IPS-NIHi7 (cell line): ENCODE results near the gene BBLN.
"Not testable (repeated sequence)": the region's sequence is repeated elsewhere in the genome, so short reads cannot be mapped to it uniquely, and the experiment has no call there.

Experiments
- DNase-seq: peaks from one replicate; pipeline ENCODE4 v3.0.0; 2012; ENCODE audit warnings: mixed read lengths; ENCODE audit errors: extremely low spot score

BBLN gene

DNA sequence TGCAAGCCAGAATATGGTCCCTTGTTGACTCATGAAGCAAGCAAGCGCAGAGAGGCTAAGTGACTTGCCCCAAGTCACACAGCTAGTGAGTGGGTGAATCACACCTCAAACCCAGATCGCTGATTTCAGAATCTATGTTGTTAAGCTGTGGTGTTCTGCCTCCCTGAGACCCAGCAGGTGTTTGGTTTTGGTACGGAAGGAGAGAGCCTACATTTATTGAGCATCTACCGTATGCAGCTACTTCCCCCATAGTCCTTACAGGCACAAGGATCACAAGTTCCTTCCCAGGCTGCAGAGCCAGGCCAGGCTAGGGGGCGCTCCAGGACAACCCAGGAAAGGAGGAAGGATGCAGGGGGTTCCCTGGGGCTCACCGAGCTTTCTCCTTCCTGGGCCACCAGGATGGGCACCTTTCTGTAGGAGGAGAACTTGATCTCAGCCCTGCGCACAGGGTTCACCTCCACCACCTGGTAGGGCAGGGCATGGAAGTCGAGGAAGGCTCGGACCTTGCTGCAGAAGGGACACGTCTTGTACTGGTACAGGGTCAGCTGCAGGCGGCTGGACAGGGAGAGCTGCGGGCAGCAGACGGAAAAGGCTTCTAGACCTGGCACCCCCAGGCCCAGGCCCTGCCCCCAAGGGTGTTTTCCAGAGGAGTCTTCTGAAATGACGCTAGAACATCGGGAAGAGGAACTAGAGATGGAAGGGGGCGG is 35.0 kb upstream of the BBLN start:
- DNase-seq: peak; percentile 57

DNA sequence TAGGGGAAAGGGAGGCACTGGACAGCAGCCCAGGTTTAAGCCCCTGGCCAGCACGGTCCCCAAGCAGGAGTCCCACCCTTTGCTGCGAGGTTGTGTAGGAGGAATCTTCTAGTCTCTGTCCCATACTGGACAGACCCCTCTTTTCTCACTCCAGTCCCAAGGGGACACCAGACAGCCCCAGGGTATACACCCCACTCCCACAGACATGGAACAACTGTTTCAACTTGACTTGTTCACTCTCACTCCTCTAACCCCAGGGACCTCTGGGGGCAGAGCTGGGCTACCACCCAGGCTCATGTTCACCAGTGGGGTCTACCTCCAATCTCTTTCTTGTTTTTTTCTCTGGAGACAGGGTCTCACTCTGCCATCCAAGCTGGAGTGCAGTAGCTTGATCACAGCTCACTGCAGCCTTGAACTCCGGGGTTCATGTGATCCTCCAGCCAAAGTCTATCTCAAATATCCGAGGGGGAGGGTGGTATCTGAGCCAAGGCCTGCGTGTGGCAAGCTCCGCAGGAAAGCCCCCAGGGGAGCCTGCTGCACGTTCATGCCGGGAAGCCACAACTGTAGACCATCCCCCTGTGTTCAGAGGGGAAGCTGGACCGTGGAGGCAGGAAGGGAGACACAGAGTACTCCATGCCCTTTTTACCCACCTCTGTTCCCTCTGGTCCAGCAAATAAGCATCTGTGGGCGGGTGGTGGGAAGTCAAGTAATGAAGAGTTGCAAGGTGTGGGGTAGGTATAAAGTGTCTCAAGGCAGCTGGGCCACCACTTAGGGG is 34.3 kb upstream of the BBLN start:
- DNase-seq: no peak

DNA sequence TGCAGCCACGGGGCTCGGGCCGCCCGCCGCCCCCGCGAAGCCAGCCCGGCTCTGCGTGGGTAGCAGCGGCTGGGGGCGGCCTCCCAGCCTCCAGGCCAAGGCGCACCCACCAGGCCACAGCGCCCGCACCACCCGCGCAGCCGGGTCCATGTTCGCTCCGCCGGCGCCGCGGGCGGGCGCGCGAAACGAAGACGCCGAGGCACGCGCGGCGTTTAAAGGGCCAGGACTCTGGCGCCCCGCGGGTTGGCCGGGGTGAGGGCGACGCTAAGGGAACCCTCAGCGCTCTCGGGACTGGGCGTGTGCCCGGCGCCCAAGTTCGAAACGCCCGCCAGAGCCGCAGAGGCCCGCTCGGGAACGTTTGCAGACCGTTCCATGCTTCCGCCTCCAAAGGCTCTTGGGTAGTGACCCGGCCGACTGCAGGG is 32.5 kb upstream of the BBLN start, which contains the start of gene PTGES2:
PTGES2 (minus strand) TSS at position 162 of the 422 bp plus-strand sequence; CDS start at position 150, 12 bp downstream.
- DNase-seq: peak; percentile 64

DNA sequence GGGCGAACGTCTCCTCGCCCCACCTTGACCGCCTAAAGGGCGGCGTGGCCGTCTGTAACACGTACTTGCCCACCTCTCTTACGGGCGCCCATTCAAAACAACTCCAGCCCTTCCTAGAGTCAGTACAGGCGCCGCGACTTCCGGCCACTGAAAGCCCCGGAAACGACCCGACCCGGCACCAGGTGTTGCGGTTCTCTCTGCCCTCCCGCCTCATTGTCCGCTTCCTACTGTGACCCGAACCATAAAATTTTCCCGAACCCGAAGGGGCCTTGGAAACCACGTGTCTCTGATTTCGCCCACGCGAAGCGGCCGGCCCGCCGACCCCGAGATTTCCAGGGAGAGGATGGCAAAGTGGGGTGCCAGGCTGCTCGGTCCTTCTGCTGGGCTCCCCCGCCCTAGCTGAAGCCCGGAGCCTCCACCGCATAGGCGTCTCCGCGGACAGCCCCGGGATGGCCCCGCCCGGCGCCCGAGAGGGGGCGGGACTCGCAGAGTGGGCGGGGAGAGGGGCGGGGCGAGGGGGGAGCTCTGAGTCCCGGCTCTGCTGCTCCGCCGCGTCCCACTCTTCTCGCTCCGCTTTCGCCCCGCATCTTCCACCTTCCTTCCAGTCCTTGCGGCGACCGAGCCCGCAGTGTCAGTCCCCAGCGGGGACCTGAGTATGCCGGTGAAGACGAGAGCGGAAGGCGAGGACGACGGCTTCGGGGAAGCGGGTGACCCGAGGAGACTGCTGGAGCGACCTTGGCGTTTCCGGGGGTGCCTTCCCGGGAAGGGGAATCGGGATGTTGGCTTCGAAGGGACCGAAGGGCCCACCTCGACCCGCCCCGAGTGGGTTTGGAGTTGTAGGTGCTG is 31.9 kb upstream of the BBLN start:
- DNase-seq: peak; percentile 87

DNA sequence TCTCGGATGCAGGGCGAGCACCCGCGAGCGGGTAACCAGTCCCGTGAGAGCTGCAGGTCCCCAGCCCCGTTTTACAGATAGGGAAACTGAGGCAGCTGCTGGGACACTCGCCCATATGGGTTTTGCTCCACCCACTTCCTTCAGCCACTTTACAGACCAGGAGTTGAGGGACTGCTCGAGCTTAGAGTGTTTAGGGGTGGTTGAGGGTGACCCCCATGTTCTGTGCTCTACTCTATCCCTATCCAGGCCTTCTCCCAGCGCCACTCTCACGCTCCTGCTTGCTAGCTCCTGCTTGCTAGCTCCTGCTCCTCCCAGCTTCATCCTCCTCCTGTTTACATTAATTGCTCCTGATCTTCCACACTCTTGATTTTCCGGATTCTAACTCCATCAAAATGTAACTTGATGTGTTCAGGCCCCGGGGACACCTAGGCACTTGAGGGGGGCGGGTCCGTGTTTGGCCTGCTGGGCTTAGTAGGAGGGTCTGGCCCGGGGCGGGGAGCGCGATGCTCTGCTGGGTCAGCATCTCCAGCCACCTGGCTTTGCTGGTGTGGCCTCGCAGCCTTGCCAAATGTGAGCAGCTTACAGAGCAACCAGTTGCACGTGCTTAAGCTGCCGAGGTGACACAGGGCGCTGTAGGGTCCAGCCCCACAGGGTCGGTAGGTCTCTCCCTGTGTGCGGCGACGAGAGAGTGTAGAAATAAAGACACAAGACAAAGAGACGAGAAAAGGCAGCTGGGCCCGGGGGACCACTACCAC is 31.1 kb upstream of the BBLN start:
- no peak for DNase-seq

DNA sequence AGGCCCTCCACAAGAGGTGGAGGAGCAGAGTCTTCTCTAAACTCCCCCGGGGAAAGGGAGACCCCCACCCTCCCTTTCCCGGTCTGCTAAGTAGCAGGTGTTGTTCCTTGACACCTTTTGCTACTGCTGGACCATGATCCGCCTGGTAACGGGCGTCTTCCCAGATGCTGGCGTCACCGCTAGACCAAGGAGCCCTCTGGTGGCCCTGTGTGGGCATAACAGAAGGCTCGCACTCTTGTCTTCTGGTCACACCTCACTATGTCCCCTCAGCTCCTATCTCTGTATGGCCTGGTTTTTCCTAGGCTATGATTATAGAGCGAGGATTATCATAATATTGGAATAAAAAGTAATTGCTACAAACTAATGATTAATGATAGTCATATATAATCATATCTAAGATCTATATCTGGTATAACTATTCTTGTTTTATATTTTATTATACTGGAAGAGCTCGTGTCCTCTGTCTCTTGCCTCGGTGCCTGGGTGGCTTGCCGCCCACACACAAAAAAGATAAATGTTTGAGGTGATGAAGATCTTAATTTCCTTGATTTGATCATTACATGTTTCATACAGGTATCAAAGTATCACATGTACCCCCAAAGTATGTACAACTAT is 30.0 kb upstream of the BBLN start:
- DNase-seq: not testable (repeated sequence)

DNA sequence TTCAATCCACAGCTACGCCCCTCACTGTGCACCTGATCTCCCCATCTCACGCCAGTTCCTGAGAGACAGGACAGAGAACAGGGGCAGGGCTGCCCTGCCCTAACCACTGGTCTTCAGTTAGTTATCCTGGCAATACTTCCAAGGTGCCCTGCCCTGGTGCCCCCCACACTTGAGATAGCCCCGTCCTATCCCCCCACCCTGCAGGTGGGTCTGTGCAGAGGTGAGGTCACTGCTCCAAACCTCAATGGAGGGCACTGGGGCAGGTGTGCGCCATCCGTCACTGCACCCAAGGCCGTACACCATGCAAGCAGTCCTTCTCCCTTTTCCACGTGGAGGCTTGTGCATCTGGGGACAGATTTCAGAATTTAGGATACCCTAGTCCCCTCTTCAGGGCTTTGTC is 29.4 kb upstream of the BBLN start:
- not testable (repeated sequence) for DNase-seq

DNA sequence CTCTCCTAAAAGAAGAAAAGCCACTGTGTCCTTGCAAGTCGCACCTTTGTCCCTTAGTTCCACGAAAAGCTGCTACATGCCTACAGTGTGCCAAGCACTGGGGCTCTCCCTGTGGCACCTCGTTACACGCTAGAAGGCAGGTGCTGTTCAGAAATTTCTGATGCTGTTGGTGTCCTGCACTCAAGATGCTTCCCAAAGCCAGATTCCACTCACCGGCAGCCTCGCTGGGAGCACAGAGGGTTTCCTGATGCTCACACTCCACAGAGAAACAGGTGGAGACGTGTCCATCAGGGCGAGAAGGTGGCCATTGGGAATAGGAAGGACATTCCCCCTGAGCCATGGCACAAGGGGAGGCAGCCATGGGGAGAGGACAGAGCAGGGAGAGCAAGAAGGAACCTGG is 28.7 kb upstream of the BBLN start:
- DNase-seq: not testable (repeated sequence)

DNA sequence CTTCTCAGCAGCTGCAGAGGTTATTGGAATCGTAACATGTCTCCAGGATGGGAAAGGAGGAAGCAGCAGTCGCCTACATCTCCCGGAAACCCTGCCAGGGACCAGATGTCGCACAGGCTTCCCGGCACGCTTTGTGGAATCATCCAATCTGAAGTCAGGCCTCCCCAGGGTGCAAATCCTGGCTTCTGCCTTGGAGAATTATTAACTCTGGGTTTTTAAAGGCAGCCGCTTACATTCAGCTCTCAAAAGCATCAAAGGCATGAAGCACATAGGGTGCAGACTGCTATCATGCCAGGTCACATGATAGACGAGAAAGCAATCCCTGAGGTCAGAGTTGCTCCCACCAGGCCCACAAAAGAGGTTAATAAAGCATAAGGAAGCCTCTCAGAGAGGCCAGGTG is 27.9 kb upstream of the BBLN start:
- not testable (repeated sequence) for DNase-seq

DNA sequence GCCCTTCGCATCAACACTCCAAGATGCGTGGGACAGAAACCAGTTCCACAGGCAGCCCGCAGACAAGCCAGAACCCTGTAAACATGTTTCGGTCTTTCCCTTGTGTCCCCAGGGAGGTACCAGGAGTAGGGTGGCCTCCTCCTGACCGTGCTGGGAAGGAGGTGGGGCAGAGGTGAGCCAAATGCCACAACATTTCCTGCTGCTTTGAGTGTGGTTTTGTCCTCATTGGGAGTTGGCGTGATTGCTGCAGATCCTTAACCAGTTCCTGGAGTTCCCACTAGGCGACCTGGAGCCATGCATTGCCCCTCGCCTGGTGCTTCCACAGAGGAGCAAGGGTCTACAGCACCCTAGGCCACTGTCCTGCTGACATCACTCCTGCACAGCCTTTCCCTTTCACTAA is 24.5 kb upstream of the BBLN start:
- not testable (repeated sequence) for DNase-seq

DNA sequence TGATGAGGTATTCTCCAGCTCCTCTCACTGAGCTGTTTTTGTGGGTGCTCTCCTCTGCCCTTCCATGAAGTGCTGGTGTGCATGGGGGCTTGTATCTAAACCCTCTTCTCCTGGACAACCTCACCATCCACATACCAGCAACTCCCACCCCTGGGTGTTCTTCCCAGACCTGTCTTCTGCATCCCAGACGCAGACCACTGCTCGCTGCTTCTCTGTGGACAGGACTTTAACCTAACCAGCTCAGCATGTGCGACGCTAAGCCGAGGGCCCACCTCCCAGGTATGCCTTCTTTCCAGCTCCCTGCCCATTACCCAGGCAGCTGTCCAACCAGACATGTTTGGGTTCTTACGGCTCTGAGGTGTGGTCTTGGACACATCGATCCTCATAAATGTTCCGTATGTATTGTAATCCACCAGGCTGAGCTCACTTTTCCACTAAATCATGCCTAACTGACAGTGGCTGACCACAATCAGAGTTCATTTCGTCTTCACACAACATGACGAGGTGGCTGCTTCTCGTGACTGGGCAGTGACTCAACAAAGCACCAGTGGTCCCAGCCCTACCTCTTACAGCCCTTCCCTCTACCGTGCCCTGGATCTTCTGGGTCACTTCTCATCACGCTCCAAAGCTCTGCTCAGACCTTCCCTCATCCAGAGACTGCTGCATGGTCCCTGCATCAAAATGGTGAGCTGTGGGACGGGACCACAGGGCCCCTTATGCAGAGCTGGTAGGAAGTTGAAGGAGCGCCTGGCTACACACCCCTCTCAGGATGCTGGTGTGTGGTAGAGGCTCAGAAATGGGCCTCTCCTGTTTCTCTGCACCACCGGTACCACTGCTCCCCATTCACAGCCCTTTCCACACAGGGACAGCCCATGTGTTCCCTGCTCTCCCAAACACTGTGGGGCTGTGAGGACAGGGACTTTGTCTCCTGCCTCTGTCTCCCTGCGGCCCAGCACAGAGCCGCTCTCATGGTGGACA is 23.0 kb upstream of the BBLN start:
- DNase-seq: no peak

DNA sequence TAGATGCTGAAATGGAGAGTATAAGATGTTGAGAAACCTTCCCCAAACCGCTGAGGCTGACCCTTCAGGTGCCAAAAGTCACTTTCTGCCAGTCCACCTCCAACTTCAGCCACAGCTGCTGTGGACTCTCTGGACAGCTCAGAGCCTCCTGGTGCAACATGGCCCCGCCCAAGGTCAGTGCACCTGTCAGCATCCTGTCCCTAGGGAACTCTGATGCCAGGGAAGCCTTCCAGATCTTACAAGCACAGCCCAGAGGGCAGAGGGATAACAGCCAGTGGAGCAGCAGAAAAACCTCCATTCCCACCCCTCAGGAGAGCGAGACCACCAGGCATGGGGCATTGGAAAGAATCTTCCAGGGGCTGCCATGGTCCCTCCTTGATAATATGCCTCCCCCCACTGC is 22.1 kb upstream of the BBLN start:
- DNase-seq: no peak

DNA sequence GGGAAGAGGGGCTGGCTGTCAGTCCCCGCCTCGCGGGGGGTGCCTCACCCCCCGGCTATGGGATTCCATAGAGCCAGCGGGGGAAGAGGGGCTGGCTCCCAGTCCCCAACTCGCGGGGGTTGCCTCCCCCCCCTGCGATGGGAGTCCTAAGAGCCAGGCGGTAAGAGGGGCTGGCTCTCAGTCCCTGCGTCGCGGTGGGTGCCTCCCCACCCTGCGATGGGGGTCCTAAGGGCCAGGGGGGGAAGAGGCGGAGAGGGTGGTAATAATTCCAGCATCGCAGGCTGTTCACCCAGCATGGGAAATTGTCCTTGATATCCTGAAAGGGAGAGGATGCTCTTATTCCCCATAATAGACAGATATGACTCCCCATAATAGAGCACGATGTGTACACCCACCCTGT is 20.4 kb upstream of the BBLN start:
- no peak for DNase-seq

DNA sequence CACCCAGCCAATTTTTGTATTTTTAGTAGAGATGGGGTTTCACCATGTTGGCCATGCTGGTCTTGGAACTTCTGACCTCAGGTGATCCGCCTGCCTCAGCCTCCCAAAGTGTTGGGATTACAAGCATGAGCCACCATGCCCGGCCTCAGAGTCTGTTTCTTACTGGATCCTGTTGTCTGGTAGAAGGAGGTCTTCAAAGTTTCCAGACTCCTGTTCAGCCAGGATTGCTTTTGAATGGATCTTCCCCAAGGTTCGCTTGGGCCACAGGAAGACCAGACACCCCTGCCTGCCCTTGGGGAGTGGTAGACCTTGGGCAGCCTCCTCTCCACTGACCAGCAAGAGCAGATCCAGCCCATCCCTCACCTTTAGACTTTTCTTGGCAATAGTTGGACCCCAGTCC is 18.5 kb upstream of the BBLN start:
- no peak for DNase-seq

DNA sequence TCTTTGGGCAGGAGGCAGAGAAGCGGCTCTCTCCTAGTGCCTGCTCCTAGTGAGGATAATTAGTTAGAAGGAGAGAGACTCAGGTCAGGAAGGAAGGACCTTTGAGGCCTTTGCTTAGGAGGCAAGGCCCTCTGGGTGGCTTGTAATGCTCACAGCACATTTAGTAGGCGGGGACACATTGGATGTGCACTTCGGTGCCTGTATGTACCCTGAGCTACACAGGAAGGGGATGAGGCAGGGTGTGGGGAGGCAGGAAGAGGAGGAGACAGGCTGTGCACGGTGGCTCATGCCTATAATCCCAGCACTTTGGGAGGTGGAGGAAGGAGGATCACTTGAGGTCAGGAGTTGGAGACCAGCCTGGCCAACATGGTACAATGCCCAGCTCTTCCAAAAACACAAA is 18.0 kb upstream of the BBLN start:
- no peak for DNase-seq

DNA sequence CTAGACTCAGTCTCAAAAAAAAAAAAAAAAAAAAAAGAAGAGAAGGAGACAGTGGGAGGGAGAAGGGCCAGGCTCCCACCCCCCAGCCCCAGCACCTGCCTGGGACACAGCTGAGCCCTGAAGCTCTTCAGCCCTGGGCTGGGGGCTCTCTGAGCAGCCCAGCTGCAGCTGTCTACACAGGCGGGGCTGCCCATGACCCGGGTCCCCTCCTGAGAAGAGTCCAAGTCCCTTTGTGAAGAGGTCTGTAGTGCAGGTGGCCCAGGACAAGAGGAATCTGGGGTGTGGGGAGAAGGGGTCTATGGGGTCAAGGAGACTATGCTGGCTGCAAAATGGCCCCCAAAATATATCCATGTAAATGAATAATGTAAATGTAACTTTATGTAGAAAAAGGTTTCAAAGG is 17.5 kb upstream of the BBLN start:
- DNase-seq: no peak

DNA sequence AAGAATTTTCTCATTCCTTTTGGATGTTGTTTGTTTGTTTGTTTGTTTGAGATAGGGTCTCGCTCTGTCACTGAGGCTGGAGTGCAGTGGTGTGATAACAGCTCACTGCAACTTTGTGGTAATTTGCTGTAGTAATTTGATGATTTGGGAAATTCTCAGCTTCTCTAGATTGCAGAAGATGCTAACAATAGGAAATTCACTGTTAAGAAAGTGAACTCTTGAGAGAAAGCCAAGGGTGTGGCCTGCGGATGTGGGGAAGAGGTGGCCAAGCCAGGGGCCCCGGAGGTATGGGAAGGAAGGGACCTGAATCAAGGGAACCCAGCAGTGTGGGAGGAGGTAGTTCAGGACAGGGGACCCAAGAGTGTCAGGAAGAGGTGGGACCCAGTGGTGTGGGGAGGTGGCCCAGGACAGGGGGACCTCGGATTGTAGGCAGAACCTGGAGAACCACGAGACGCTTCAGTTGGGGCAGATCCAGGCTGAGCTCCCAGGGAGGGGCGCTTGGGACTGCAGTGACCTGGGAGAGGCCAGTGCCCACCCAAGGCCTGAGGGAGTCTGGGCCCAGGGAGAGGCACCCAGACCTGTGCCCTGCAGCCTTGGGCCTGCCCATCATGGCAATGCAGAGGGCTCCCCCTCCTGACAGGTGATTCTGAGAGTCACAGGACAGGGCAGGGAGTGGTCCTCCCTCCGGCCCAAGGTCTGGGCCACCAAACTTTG is 16.4 kb upstream of the BBLN start:
- DNase-seq: no peak

DNA sequence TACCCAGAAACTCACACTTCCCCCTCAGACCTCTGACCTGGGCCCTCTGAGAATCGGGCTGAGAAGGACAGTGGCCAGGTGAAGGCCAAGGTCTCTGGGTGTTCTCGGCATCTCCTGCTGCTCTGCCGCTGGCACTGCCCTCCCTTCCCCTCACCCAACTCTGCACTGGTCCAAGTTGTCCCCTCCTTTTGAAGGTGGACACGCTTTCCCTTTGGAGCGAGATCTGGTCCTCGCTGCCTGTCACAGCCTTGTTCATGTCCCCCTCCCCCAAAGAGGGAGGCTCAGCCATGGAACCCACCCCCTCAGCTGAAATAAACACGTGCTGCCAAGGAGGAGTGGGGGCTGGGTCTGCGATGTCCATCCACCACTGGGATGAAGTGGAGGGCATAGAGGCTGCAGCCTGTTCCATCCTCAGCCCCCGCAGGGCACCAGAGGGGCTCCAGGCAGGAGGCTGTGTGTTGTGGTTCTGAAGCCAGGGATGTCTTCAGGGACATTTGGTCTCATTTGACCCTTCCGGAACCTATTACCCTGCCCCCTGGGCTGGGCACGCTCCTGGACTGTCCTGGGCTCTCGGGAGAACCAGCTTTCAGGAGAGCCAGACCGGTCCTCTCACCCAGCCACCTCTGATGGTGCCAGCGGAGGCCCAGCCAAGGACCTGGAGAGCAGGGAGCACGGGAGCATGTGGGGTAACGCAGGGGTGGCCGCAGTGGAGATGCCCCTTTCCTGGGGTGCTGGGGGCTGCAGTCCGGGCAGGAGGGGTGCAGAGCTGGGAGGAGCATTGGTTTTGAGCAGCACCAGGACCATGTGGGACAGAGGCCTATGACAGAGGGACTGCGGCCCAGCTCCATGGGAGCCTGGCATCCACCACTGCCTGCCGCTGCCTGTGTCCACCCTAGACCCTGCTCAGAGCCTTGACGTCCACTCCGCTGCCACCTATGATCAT is 15.6 kb upstream of the BBLN start:
- no peak for DNase-seq
